Neuron (in vitro differentiated cells): ENCODE results near the gene TMEM156.
"Not testable (repeated sequence)": the region's sequence is repeated elsewhere in the genome, so short reads cannot be mapped to it uniquely, and the experiment has no call there.

Experiments
- H2AFZ ChIP-seq: one replicate; pipeline ENCODE4 v1.6.1; 2013; ENCODE audit warnings: low read depth, mild to moderate bottlenecking, inconsistent platforms, low read length, moderate library complexity
- H3K27me3 ChIP-seq: one replicate; pipeline ENCODE4 v1.6.1; 2013; ENCODE audit warnings: low read length; ENCODE audit not compliant: insufficient read depth
- H3K36me3 ChIP-seq: one replicate; pipeline ENCODE4 v1.6.1; 2013; ENCODE audit warnings: low read length; ENCODE audit not compliant: insufficient read depth
- H3K4me1 ChIP-seq: one replicate; pipeline ENCODE4 v1.6.1; 2013; ENCODE audit warnings: low read length; ENCODE audit not compliant: insufficient read depth
- H3K4me3 ChIP-seq: 2 replicates; pipeline ENCODE4 v1.5.1; 2013; ENCODE audit warnings: mild to moderate bottlenecking, low read length, moderate library complexity
- H3K9me3 ChIP-seq: one replicate; pipeline ENCODE4 v1.6.1; 2013; ENCODE audit warnings: low read length

The TMEM156 gene

DNA sequence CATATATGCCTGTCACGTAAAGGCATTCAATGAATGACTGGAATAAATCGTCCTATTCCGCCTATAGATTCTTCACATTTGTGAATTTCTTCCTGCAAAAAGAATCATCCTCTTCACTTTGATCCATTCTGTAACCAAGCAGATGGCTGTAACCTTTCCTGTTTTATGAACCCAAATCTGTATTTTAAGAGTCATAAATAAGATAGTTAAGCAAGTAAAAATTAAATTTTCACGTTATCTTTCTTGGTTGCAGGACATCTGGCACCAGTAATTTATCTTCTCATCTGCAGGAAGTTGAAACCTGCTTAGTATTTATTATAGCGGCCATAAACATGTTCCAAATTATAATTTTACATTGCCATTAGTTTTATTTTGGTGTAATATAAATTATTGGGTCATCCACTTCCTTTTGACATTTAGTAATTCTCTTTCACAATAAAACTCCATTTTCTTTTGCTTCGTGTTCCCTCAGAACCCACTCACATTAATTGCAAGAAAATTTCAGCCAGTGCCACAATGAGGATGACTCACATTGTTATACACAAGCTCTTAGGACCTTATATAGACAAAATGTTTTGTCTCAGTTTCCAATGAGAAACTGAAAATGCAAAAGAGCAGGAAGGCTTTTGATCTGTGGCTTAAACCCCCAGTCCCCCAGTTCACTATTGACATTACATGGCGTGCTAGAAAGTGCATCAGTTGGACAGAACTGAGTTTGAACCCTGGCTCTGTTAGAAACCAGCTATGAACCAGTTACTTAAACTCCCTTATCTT is 51.1 kb downstream of the TMEM156 start:
- no peaks in the 10 kb centered on the region for H3K9me3 ChIP-seq
- H3K4me1 ChIP-seq = peaks cover 24% of the 10 kb centered on the region

GRCh38 chr4:38979511-38980230 is 52.5 kb downstream of the TMEM156 start:
- H3K9me3 ChIP-seq = no peaks in the 10 kb centered on the region
- H2AFZ ChIP-seq = no peak overlapping the region
- no peaks in the 10 kb centered on the region for H3K27me3 ChIP-seq
- H3K36me3 ChIP-seq = no peaks in the 10 kb centered on the region
- peaks cover 10% of the 10 kb centered on the region for H3K4me1 ChIP-seq
- no peak overlapping the region for H3K4me3 ChIP-seq

More for the DNA sequence above, 51.1 kb downstream of the TMEM156 start:
- no peak overlapping the region for H2AFZ ChIP-seq
- no peaks in the 10 kb centered on the region for H3K36me3 ChIP-seq
- H3K4me3 ChIP-seq = no peak overlapping the region
- no peaks in the 10 kb centered on the region for H3K27me3 ChIP-seq

GRCh38 chr4:38979081-38979480 is 53.1 kb downstream of the TMEM156 start:
- peaks cover 5% of the 10 kb centered on the region for H3K4me1 ChIP-seq
- H3K4me3 ChIP-seq = no peak overlapping the region
- no peaks in the 10 kb centered on the region for H3K9me3 ChIP-seq

GRCh38 chr4:38976308-38976707 is 55.9 kb downstream of the TMEM156 start:
- Histone ChIP-seq H3K9me3 (no peaks in the 10 kb centered on the region), H2AFZ (no peak overlapping the region)

More at GRCh38 chr4:38979081-38979480, 53.1 kb downstream of the TMEM156 start:
- Histone ChIP-seq H3K36me3 (no peaks in the 10 kb centered on the region), H3K27me3 (no peaks in the 10 kb centered on the region), H2AFZ (no peak overlapping the region)

GRCh38 chr4:38968668-38969067 is 63.5 kb downstream of the TMEM156 start:
- no peak overlapping the region for H3K4me3 ChIP-seq
- no peaks in the 10 kb centered on the region for H3K4me1 ChIP-seq
- no peak overlapping the region for H2AFZ ChIP-seq
- H3K36me3 ChIP-seq = no peaks in the 10 kb centered on the region
- H3K27me3 ChIP-seq = no peaks in the 10 kb centered on the region
- no peaks in the 10 kb centered on the region for H3K9me3 ChIP-seq

More at GRCh38 chr4:38976308-38976707, 55.9 kb downstream of the TMEM156 start:
- Histone ChIP-seq H3K4me1 (no peaks in the 10 kb centered on the region), H3K4me3 (no peak overlapping the region), H3K27me3 (no peaks in the 10 kb centered on the region), H3K36me3 (no peaks in the 10 kb centered on the region)

GRCh38 chr4:38967260-38968095 is 64.7 kb downstream of the TMEM156 start:
- no peak overlapping the region for H2AFZ ChIP-seq
- H3K27me3 ChIP-seq = no peaks in the 10 kb centered on the region

GRCh38 chr4:38965866-38966265 is 66.3 kb downstream of the TMEM156 start:
- H3K27me3 ChIP-seq = no peaks in the 10 kb centered on the region
- H3K4me1 ChIP-seq = no peaks in the 10 kb centered on the region
- no peak overlapping the region for H3K4me3 ChIP-seq
- no peak overlapping the region for H2AFZ ChIP-seq
- H3K9me3 ChIP-seq = no peaks in the 10 kb centered on the region
- no peaks in the 10 kb centered on the region for H3K36me3 ChIP-seq

More at GRCh38 chr4:38967260-38968095, 64.7 kb downstream of the TMEM156 start:
- H3K4me1 ChIP-seq = no peaks in the 10 kb centered on the region
- no peaks in the 10 kb centered on the region for H3K36me3 ChIP-seq
- H3K4me3 ChIP-seq = no peak overlapping the region
- no peaks in the 10 kb centered on the region for H3K9me3 ChIP-seq

DNA sequence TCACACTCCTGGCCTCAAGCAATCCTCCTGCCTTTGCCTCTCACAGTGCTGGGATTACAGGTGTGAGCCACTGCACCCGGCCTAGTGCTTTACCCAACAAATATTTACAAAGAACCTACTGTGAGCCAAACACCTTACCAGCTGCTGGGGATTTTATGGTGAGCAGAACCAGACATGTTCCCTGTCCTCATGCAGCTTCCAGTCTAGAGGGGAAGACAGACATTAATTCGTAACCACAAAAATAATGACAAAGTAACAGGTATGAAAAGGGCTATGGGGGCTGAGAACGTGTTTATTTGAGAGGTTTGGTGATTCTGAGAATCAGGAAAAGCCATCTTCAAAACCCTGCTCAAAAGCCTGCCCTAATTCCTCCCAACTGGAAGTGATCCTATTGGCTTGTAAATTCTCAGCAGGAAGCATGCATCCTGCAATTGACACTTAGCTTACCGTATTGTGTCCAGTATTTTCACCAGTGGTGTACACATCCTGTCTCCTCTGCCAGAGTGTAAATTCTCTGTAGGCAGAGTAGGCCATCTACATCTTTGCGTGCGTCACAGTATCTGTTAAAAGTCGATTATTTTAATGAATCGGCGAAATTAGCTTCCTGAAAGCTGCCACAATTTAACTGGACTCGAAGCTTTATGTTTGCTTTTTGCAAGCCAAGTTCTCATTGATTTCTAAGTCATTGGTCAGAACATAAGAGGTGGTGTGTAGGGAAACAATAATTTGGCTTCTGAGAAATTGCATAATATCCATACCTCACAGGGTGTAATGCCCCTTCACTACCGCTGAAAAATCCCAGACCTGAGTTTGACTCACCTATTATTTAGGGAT is 67.0 kb downstream of the TMEM156 start:
- Histone ChIP-seq H3K4me3 (no peak overlapping the region), H3K36me3 (no peaks in the 10 kb centered on the region), H3K9me3 (no peaks in the 10 kb centered on the region), H2AFZ (no peak overlapping the region), H3K27me3 (no peaks in the 10 kb centered on the region), H3K4me1 (no peaks in the 10 kb centered on the region)

DNA sequence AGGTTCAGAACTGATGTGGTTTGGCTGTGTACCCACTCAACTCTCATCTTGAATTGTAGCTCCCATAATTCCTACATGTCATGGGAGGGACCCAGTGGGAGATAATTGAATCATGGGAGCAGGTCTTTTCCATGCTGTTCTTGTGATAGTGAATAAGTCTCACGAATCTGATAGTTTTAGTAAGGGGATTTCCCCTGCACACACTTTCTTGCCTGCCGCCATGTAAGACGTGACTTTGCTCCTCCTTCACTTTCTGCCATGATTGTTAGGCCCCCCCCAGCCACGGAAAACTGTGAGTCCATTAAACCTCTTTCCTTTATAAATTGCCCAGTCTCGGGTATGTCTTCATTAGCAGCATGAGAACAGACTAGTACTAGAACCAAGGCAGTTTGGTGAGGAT is 73.0 kb downstream of the TMEM156 start:
- not testable (repeated sequence) for H3K4me1 ChIP-seq, H3K27me3 ChIP-seq, H3K36me3 ChIP-seq, H3K9me3 ChIP-seq, H3K4me3 ChIP-seq, H2AFZ ChIP-seq

DNA sequence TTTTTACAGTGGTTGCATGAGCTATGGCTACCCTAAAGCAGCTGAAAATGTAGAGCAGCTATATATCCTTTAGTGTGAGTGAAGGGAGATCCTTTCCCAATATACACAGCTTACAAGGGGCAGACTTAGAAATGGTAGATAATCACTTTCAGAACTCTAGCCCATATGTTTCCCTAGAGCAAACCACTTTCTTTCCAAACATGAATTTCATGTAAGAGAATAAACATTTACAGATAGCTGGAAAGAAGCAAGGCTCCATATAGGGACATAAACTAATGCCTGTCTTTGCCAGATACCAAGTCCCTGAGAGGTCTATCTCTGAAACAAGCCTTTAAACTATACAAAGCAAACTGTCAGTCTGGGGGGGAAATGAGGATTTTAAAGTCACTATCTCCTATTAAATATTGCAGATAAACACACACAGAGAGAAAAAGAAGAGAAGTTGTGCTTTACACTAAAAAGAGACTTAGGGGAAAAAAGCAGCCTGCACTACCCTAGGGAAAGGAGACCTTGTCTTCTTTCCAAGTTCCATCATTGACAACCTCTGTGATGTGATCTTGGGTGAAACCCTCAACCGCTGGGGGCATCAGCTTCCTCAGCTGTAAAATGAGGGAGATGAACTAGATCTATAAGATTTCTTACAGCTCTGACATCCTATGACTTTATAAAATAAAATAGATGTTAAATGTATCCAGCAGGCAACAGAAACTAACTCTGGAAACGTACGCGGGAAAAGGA is 73.6 kb downstream of the TMEM156 start:
- no peak overlapping the region for H2AFZ ChIP-seq
- no peaks in the 10 kb centered on the region for H3K9me3 ChIP-seq
- H3K27me3 ChIP-seq = no peaks in the 10 kb centered on the region
- H3K4me3 ChIP-seq = no peak overlapping the region
- peaks cover 7% of the 10 kb centered on the region for H3K4me1 ChIP-seq
- H3K36me3 ChIP-seq = no peaks in the 10 kb centered on the region

DNA sequence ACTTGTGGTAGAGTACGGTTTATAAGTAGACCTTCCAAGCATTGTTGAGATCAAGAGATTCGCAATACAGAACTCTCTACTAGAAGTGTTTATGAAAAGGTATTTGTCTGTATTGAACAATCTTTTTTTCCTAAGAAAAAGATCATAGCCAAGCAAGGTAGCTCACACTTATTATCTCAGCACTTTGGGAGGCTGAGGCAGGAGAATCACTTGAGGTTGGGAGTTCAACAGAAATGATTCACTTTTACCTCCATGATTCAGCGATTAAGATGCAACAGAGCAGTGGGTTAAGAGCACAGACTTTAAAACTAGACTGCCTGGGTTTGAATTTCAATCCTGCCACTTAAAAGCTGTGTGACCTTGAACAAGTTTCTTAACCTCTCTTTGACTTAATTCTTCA is 74.3 kb downstream of the TMEM156 start:
- Histone ChIP-seq H3K36me3 (no peaks in the 10 kb centered on the region), H3K27me3 (no peaks in the 10 kb centered on the region), H3K9me3 (no peaks in the 10 kb centered on the region), H3K4me1 (peaks cover 7% of the 10 kb centered on the region), H3K4me3 (no peak overlapping the region), H2AFZ (no peak overlapping the region)
